Endothelial cell of umbilical vein (primary cell): Measurements from ENCODE around the gene SP140.

Source experiments
- POLR2A ChIP-seq: IDR thresholded peaks from 2 replicates; pipeline ENCODE4 v1.6.1; 2012; ENCODE audit warnings: low read depth, mild to moderate bottlenecking, control low read depth, low read length
- TF ChIP-seq, protein P1 (sequence below), 2 donors: IDR thresholded peaks; 1 replicate in 1 of 2; 2 replicates in 1 of 2; pipeline ENCODE4 v1.5.1; 2011; ENCODE audit warnings: low read length in 2 of 2, mild to moderate bottlenecking in 2 of 2, moderate library complexity in 2 of 2, control low read depth in 1 of 2, inconsistent platforms in 1 of 2, low read depth in 1 of 2; ENCODE audit not compliant: insufficient read depth in 1 of 2; ENCODE audit errors: extremely low read depth in 1 of 2

DNA sequence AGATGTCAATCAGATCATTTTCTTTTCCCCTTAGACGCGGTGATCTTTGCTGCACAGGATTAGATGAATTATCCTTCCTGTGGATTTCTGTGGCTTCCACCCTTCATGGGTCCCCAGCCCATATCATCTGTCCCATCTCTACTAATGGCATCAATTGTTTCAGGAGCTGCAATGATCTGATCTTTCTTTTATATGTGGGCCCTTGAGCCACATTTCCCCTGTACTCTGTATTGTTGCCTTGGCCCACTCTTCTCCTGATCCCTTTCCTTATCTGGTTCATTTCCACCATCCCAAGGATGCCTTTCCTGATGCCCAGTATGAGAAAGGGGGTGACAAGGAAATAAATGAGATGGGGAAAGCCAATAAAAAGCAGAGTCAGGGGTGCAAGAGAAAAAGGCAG is 24.7 kb downstream of the SP140 start:
- TF ChIP-seq, protein P1, sequence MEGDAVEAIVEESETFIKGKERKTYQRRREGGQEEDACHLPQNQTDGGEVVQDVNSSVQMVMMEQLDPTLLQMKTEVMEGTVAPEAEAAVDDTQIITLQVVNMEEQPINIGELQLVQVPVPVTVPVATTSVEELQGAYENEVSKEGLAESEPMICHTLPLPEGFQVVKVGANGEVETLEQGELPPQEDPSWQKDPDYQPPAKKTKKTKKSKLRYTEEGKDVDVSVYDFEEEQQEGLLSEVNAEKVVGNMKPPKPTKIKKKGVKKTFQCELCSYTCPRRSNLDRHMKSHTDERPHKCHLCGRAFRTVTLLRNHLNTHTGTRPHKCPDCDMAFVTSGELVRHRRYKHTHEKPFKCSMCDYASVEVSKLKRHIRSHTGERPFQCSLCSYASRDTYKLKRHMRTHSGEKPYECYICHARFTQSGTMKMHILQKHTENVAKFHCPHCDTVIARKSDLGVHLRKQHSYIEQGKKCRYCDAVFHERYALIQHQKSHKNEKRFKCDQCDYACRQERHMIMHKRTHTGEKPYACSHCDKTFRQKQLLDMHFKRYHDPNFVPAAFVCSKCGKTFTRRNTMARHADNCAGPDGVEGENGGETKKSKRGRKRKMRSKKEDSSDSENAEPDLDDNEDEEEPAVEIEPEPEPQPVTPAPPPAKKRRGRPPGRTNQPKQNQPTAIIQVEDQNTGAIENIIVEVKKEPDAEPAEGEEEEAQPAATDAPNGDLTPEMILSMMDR (IDR thresholded peaks at IDR 0.05; ENCODE audit: extremely low read depth in 1 of 2, insufficient read depth in 1 of 2, low read depth in 1 of 2, low read length in 2 of 2): no peak
- no peak for TF ChIP-seq POLR2A
